ENCODE data around the gene IGSF11.
A peak's percentile ranks its signal among the peaks of the same experiment; 100 is the strongest.
"Not testable (repeated sequence)": the region's sequence is repeated elsewhere in the genome, so short reads cannot be mapped to it uniquely, and the experiment has no call there.

The IGSF11 gene

DNA sequence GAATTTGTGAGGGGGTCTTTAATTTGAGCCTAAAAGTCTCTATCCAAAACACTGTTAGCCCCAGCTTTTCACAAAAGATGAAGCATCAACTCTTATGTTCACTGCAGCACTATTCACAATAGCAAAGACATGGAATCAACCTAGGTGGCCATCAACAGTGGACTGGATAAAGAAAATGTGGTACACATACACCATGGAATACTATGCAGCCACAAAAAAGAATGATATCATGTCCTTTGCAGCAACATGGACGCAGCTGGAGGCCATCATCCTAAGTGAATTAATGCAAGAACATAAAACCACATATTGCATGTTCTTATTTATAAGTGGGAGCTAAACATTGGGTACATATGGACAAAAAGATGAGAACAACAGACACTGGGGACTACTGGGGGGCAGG is 59.2 kb downstream of the IGSF11 start:
- H3K9me3 ChIP-seq (ENCODE audit: control insufficient read depth, low read length); H3K36me3 ChIP-seq (ENCODE audit: control insufficient read depth, insufficient read depth, low read length); H3K4me3 ChIP-seq (ENCODE audit: insufficient read depth, low read depth, low read length); H3K4me1 ChIP-seq (ENCODE audit: control insufficient read depth, insufficient read depth, low read length); H3K27ac ChIP-seq (ENCODE audit: insufficient read depth, low read depth, low read length, poor library complexity, severe bottlenecking); H3K27me3 ChIP-seq (ENCODE audit: control insufficient read depth, insufficient read depth, low read length, poor library complexity, severe bottlenecking): not testable (repeated sequence)
- 85 to 100% methylated on average over 1 of the region's 1 CpG for WGBS, 2 experiments

DNA sequence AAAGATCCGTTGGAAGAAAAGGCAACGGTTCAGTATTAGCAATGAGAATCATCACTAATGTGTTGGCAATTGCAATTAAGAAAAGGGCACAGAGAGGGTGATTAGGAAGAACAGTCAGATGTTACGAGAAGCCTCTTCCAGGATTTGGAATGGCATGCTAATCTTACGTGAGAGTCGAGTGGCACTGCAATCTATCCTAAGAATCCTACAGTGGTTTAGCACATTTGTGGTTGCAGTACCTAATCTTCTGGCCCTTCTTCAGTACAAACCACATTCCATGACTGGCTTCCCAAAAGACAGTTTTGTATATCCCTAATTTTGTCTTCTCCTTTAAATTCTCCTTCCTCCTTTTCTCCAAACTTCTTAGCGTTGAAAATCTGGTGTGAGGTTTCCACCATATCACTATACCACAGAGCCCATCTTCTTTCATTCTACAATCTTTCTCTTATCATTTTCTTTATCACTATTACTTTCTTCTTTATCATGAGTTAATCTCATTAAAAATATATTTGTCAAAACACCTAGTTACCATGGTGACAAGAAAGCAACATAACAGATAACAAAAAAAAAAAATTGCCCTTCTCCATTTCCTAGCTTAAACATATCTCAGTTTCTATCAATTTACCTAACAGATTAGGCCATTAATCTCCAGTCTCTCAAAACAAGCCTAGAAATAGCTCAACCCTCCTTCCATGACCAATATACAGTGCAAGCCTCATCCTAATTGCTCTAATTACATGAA is 60.1 kb downstream of the IGSF11 start:
- no peak overlapping the region for H3K27ac ChIP-seq (ENCODE audit: insufficient read depth, low read depth, low read length, poor library complexity, severe bottlenecking)
- H3K36me3 ChIP-seq (ENCODE audit: control insufficient read depth, insufficient read depth, low read length), result no peaks in the 10 kb centered on the region
- 94% methylated on average over 6 of the region's 6 CpGs for WGBS, 2 experiments
- H3K27me3 ChIP-seq (ENCODE audit: control insufficient read depth, insufficient read depth, low read length, poor library complexity, severe bottlenecking), result no peaks in the 10 kb centered on the region
- no peaks in the 10 kb centered on the region for H3K9me3 ChIP-seq (ENCODE audit: control insufficient read depth, low read length)
- no peaks in the 10 kb centered on the region for H3K4me1 ChIP-seq (ENCODE audit: control insufficient read depth, insufficient read depth, low read length)
- H3K4me3 ChIP-seq (ENCODE audit: insufficient read depth, low read depth, low read length), result no peak overlapping the region

DNA sequence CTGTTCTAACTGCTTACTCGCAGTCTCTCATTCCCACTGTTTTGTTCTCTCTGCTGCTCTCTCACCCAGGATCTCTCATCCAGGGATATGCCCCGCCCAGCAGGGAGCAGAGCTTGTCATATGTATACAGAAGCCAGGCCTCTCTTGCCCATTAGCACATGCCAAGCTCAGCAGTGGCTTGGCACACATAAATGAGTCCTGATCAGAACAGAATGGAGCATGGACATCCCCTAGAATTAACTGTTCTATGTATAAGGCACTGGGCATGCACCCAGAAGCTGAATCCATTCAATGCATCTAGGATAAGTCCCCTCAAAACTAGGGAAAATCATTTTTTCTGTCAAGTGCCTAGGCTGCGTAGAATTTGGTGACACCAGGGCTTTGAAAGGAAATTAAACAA is 61.6 kb downstream of the IGSF11 start:
- Histone ChIP-seq H3K9me3 (ENCODE audit: control insufficient read depth, low read length) (no peaks in the 10 kb centered on the region), H3K36me3 (ENCODE audit: control insufficient read depth, insufficient read depth, low read length) (no peaks in the 10 kb centered on the region), H3K27me3 (ENCODE audit: control insufficient read depth, insufficient read depth, low read length, poor library complexity, severe bottlenecking) (no peaks in the 10 kb centered on the region), H3K4me3 (ENCODE audit: insufficient read depth, low read depth, low read length) (no peak overlapping the region), H3K4me1 (ENCODE audit: control insufficient read depth, insufficient read depth, low read length) (peaks cover 11% of the 10 kb centered on the region), H3K27ac (ENCODE audit: insufficient read depth, low read depth, low read length, poor library complexity, severe bottlenecking) (no peak overlapping the region)
- WGBS, 2 experiments, result 88 to 89% methylated on average over 3 of the region's 3 CpGs

DNA sequence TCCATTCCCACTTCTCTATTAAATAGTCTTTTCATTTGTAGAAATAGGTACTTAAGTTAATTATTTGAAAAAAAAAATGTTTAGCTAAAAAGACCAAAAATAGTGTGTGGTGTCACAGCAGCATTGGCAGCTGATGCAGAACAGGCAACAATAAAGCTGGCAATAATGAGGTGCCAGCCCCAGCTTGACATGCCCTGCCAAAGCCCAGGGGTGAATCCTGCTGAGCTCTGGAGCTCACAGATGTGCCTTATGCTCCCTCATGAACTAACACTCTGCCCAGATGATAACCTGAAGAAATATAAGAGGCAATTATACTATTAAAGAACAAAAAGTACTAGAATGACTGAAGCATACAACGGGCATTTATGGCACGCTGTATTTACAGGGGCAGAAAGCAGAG is 63.8 kb downstream of the IGSF11 start:
- Histone ChIP-seq H3K27me3 (ENCODE audit: control insufficient read depth, insufficient read depth, low read length, poor library complexity, severe bottlenecking) (no peaks in the 10 kb centered on the region), H3K27ac (ENCODE audit: insufficient read depth, low read depth, low read length, poor library complexity, severe bottlenecking) (no peak overlapping the region), H3K9me3 (ENCODE audit: control insufficient read depth, low read length) (no peaks in the 10 kb centered on the region), H3K36me3 (ENCODE audit: control insufficient read depth, insufficient read depth, low read length) (no peaks in the 10 kb centered on the region), H3K4me1 (ENCODE audit: control insufficient read depth, insufficient read depth, low read length) (peaks cover 23% of the 10 kb centered on the region), H3K4me3 (ENCODE audit: insufficient read depth, low read depth, low read length) (no peak overlapping the region)
- WGBS, 2 experiments, result 100% methylated on average over 2 of the region's 2 CpGs; no CpG with 5 or more reads in 1 of the 2 experiments

DNA sequence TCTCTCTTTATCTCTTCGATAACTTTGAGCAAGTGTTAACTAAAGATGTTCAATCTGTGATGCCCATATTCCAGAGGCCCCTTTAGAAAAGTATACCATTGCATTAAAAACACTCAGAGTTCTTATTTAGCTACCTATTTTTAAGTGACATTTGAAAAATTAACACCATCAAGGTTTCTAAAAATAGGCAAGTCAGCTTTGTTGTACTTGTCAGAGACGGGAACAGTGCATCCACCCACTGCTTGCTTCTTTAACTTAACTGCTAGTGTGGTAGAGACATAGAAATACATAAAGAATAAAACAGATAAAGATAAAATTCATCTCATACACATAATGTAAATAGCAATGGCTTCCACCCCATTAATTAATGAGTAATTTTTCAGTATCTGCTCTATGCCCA is 66.0 kb downstream of the IGSF11 start:
- 84 to 94% methylated on average over 1 to 2 of the region's 2 CpGs for WGBS, 2 experiments

DNA sequence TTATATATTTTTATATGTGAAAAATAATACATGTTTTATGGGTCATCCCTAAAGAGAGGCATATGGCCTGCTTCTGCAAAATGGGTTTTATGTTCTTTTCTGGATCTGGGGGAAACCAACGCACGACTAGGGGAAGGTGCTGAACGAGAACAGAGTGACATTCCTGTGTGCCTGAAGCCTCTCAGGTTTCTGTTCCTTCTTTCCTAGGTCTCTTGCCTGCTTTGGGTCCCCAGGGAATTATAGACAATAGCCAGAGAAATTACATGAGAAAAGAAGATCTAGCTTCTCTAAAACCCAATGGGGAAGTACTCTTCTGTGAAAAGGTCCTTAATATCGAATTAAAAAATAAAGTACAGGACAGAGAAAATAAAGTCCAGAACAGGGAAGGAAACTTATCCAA is 66.5 kb downstream of the IGSF11 start:
- WGBS, 2 experiments, result 27% methylated on average over 3 to 4 of the region's 4 CpGs
- Histone ChIP-seq H3K27ac (ENCODE audit: insufficient read depth, low read depth, low read length, poor library complexity, severe bottlenecking) (peak overlapping the region; percentile 17), H3K4me3 (ENCODE audit: insufficient read depth, low read depth, low read length) (no peak overlapping the region), H3K9me3 (ENCODE audit: control insufficient read depth, low read length) (no peaks in the 10 kb centered on the region), H3K4me1 (ENCODE audit: control insufficient read depth, insufficient read depth, low read length) (peaks cover 26% of the 10 kb centered on the region), H3K27me3 (ENCODE audit: control insufficient read depth, insufficient read depth, low read length, poor library complexity, severe bottlenecking) (no peaks in the 10 kb centered on the region), H3K36me3 (ENCODE audit: control insufficient read depth, insufficient read depth, low read length) (no peaks in the 10 kb centered on the region)

More for the DNA sequence above, 66.0 kb downstream of the IGSF11 start:
- no peak overlapping the region for H3K4me3 ChIP-seq (ENCODE audit: insufficient read depth, low read depth, low read length)
- H3K27me3 ChIP-seq (ENCODE audit: control insufficient read depth, insufficient read depth, low read length, poor library complexity, severe bottlenecking), result no peaks in the 10 kb centered on the region
- no peaks in the 10 kb centered on the region for H3K36me3 ChIP-seq (ENCODE audit: control insufficient read depth, insufficient read depth, low read length)
- H3K27ac ChIP-seq (ENCODE audit: insufficient read depth, low read depth, low read length, poor library complexity, severe bottlenecking), result no peak overlapping the region
- H3K9me3 ChIP-seq (ENCODE audit: control insufficient read depth, low read length), result no peaks in the 10 kb centered on the region
- H3K4me1 ChIP-seq (ENCODE audit: control insufficient read depth, insufficient read depth, low read length), result peaks cover 26% of the 10 kb centered on the region

DNA sequence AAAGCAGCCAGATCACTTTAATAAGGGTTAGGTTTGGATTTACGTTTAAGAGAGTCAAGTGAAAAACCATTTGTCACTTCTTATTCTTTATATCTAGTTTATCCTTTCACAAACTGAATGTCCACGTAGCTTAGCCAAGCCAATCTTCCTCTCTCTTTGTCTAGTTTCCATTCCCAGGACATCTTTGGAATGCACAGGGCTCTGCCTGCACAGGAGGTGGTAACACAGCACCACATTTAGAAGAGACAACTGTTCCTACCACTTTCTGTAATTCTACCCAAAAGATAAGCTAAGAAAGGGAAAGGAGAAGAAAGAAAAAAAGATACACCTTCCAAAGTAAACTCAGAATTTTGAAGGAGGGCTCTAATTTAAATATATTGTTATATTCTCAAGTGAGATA is 67.9 kb downstream of the IGSF11 start:
- H3K27me3 ChIP-seq (ENCODE audit: control insufficient read depth, insufficient read depth, low read length, poor library complexity, severe bottlenecking), result no peaks in the 10 kb centered on the region
- H3K4me3 ChIP-seq (ENCODE audit: insufficient read depth, low read depth, low read length), result no peak overlapping the region
- 50 to 57% methylated on average over 2 of the region's 2 CpGs for WGBS, 2 experiments
- H3K36me3 ChIP-seq (ENCODE audit: control insufficient read depth, insufficient read depth, low read length), result no peaks in the 10 kb centered on the region
- no peaks in the 10 kb centered on the region for H3K9me3 ChIP-seq (ENCODE audit: control insufficient read depth, low read length)
- peaks cover 26% of the 10 kb centered on the region for H3K4me1 ChIP-seq (ENCODE audit: control insufficient read depth, insufficient read depth, low read length)
- H3K27ac ChIP-seq (ENCODE audit: insufficient read depth, low read depth, low read length, poor library complexity, severe bottlenecking), result no peak overlapping the region

DNA sequence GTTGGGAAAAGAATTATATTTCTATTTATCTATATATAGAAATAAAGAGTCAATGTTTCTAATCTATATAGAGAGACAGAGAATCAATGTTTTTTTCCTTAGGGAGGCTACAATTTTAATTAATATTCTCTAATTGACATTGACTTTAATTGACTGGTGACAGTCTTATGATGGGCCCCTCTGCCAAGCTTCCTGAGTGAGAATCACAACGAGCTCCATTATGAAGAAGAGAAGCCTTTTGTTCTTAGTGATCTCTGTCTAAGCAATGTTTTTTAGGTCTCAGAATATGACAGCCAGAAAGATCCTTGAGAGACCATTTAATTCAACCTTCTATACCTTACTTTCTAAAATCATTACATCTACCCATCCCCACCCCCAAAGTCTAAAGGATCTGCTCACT is 70.9 kb downstream of the IGSF11 start:
- Histone ChIP-seq H3K36me3 (ENCODE audit: control insufficient read depth, insufficient read depth, low read length) (no peaks in the 10 kb centered on the region), H3K4me3 (ENCODE audit: insufficient read depth, low read depth, low read length) (no peak overlapping the region), H3K4me1 (ENCODE audit: control insufficient read depth, insufficient read depth, low read length) (peaks cover 28% of the 10 kb centered on the region), H3K9me3 (ENCODE audit: control insufficient read depth, low read length) (no peaks in the 10 kb centered on the region), H3K27ac (ENCODE audit: insufficient read depth, low read depth, low read length, poor library complexity, severe bottlenecking) (no peak overlapping the region), H3K27me3 (ENCODE audit: control insufficient read depth, insufficient read depth, low read length, poor library complexity, severe bottlenecking) (no peaks in the 10 kb centered on the region)
- 80 to 96% methylated on average over 1 of the region's 1 CpG for WGBS, 2 experiments

DNA sequence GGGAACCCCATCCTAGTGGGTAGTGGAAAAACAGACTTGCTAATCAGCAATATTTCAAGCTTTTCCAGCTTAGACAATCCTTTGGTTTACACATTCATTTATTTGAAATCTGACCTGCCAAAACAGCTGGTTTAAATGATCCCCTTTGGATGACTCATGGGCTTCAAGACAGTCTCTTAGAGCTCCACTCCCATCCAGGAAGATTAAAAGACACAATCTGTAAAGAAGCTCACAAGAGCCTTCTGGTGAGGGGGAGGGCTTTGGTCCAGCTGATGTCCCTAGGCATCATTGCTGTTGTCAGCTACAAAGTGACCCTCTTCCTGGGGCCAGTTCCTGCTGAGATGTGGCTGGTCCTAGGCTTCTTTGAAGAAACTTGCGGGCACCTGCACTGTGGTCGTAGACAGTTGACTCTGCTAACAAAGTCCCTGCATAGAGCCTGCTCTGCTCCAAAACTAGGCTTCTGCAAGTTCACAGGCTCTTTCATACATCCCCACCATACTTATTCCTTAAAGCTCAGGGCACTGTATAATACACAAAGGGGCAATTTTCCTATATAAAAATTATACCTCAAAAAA is 73.7 kb downstream of the IGSF11 start:
- 76 to 80% methylated on average over 2 of the region's 2 CpGs for WGBS, 2 experiments
- no peaks in the 10 kb centered on the region for H3K9me3 ChIP-seq (ENCODE audit: control insufficient read depth, low read length)
- H3K27ac ChIP-seq (ENCODE audit: insufficient read depth, low read depth, low read length, poor library complexity, severe bottlenecking), result no peak overlapping the region

DNA sequence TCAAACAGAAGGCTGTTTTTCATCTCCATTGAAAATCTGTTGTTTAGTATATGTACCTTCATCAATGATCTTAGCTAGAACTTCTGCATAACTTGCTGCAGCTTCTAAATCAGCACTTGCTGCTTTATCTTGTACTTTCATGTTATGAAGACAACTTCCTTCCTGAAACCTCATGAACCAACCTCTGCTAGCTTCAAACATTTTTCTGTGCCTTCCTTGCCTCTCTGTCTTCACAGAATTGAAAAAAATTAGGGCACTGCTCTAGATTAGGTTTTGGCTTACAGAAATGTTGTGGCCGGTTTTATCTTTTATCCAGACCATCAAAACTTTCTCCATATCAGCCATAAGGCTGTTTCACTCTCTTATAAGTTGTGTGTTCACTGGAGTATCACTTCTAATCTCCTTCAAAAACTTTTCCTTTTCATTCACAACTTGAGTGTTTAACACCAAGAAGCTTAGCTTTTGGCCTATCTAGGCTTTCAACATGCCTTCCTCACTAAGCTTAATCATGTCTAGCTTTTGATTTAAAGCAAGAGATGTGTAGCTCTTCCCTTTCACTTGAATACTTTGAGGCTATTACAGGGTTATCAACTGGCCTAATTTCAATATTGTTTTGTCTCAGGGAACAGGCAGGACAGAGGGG is 78.6 kb downstream of the IGSF11 start:
- no peaks in the 10 kb centered on the region for H3K9me3 ChIP-seq (ENCODE audit: control insufficient read depth, low read length)
- 88 to 100% methylated on average over 1 of the region's 1 CpG for WGBS, 2 experiments
- H3K27ac ChIP-seq (ENCODE audit: insufficient read depth, low read depth, low read length, poor library complexity, severe bottlenecking), result no peak overlapping the region
- H3K36me3 ChIP-seq (ENCODE audit: control insufficient read depth, insufficient read depth, low read length), result no peaks in the 10 kb centered on the region
- H3K4me3 ChIP-seq (ENCODE audit: insufficient read depth, low read depth, low read length), result no peak overlapping the region
- no peaks in the 10 kb centered on the region for H3K27me3 ChIP-seq (ENCODE audit: control insufficient read depth, insufficient read depth, low read length, poor library complexity, severe bottlenecking)
- H3K4me1 ChIP-seq (ENCODE audit: control insufficient read depth, insufficient read depth, low read length), result peaks cover 7% of the 10 kb centered on the region

More for the DNA sequence above, 73.7 kb downstream of the IGSF11 start:
- Histone ChIP-seq H3K4me3 (ENCODE audit: insufficient read depth, low read depth, low read length) (no peak overlapping the region), H3K27me3 (ENCODE audit: control insufficient read depth, insufficient read depth, low read length, poor library complexity, severe bottlenecking) (no peaks in the 10 kb centered on the region), H3K4me1 (ENCODE audit: control insufficient read depth, insufficient read depth, low read length) (peaks cover 14% of the 10 kb centered on the region), H3K36me3 (ENCODE audit: control insufficient read depth, insufficient read depth, low read length) (no peaks in the 10 kb centered on the region)

Data from ectodermal cell (in vitro differentiated cells).